DMS114 treated with DMSO at 0.1 percent for 48 hours (cell line): Measurements from ENCODE around the gene GFM1.

Experiments used
- DNase-seq: peaks from one replicate; lab custom pipeline; 2025; ENCODE audit not compliant: unreplicated experiment; lab: John Stamatoyannopoulos, UW

The GFM1 gene

GRCh38 chr3:158723991-158724390, 79.7 kb downstream of the GFM1 start:
- DNase-seq: no peak

- no peak for DNase-seq
Observed at GRCh38 chr3:158725348-158726011, 81.2 kb downstream of the GFM1 start.

- DNase-seq: peak; percentile 66
Observed at GRCh38 chr3:158727206-158728060, 83.1 kb downstream of the GFM1 start.

GRCh38 chr3:158728061-158728377, 83.7 kb downstream of the GFM1 start:
- DNase-seq: no peak

GRCh38 chr3:158728851-158729250, 84.5 kb downstream of the GFM1 start:
- DNase-seq: no peak

- no peak for DNase-seq
Observed at GRCh38 chr3:158731486-158731885, 87.2 kb downstream of the GFM1 start.

- DNase-seq: no peak
Observed at GRCh38 chr3:158731938-158732855, 87.9 kb downstream of the GFM1 start, which contains the start of gene RARRES1. Gene RARRES1, minus strand, starts transcription at chr3:158732457. Its CDS starts 42 bp downstream, at chr3:158732415.

- DNase-seq: no peak
Observed at GRCh38 chr3:158732856-158733200, 88.5 kb downstream of the GFM1 start.

- DNase-seq: no peak
Observed at GRCh38 chr3:158733656-158734055, 89.3 kb downstream of the GFM1 start.

GRCh38 chr3:158735296-158736033, 91.1 kb downstream of the GFM1 start:
- DNase-seq: no peak

- no peak for DNase-seq
Observed at GRCh38 chr3:158737410-158737809, 93.1 kb downstream of the GFM1 start.

GRCh38 chr3:158737976-158738615, 93.8 kb downstream of the GFM1 start:
- no peak for DNase-seq

GRCh38 chr3:158738653-158739052, 94.3 kb downstream of the GFM1 start:
- no peak for DNase-seq

- no peak for DNase-seq
Observed at GRCh38 chr3:158739078-158739477, 94.8 kb downstream of the GFM1 start.

- no peak for DNase-seq
Observed at GRCh38 chr3:158739661-158740060, 95.3 kb downstream of the GFM1 start.
